ENCODE measurements around the gene XAB2. TPM values are rescaled to one million over a fixed set of nuclear protein-coding genes. Genes with fewer than 3 reads are reported as not detected.

Gene XAB2
- total and polyA plus RNA-seq, 8 donors: 16.8 to 71.5 (median 23.8) TPM

DNA sequence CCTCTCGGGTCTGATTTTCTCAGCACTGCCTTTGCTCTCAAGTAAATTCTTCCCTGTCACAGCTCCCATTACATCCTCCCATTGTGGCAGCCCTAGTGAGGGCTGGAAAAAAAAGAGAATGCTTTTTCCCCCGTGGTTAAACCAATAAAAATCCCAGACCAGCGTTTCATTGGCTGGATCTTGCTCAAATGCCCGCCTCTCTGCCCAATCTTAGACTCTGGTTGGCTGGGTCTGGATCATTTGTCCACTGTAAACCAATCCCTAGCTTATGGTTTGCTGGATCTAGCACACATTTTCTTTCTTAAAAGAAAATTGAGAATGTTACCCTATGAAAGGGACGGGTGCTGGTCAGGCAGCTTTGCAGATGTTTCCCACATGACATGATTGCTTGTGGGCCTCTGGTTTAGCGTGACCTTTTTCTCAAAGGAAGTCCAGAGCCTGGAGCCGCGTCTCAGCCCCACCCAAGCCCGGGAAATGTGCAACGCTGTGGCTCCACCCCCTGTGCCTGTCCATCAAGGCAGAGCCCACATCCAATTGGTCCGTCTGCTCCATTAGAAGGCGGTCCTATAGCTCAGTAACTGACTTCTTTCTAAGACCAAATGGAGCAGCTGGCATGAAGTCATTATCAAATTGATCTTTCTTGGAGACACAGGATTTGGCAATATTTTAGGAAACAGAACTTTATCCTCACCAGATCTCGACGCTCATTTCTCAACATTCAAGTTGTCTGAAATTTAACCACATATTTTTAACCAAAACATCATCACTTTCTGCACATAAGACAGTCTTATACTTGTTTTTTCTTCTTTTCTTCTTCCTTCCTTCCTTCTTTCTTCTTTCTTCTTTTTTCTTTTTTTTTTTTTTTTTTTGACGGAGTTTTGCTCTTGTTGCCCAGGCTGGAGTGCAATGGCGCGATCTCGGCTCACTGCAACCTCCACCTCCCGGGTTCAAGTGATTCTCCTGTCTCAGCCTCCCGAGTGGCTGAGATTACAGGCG is 45.0 kb upstream of the XAB2 start:
- H3K4me1 ChIP-seq: no peaks in the 10 kb centered on the region
- 50 to 51% methylated on average over 20 to 21 of the region's 21 CpGs for WGBS, 2 donors
- H3K4me3 ChIP-seq: no peak overlapping the region
- H3K27ac ChIP-seq: no peak overlapping the region
- H3K36me3 ChIP-seq: no peaks in the 10 kb centered on the region
- peak; percentile 57 to 89 (median 83) for ATAC-seq
- DNase-seq: peak in 3 of 6 donors; percentile 30 to 46 (median 45)
- FAIRE-seq: no peak
- no peaks in the 10 kb centered on the region for H3K9me3 ChIP-seq
- H3K27me3 ChIP-seq: peaks cover 0 to 6% (median 0%) of the 10 kb centered on the region in 4 donors
- TF ChIP-seq, protein P1, sequence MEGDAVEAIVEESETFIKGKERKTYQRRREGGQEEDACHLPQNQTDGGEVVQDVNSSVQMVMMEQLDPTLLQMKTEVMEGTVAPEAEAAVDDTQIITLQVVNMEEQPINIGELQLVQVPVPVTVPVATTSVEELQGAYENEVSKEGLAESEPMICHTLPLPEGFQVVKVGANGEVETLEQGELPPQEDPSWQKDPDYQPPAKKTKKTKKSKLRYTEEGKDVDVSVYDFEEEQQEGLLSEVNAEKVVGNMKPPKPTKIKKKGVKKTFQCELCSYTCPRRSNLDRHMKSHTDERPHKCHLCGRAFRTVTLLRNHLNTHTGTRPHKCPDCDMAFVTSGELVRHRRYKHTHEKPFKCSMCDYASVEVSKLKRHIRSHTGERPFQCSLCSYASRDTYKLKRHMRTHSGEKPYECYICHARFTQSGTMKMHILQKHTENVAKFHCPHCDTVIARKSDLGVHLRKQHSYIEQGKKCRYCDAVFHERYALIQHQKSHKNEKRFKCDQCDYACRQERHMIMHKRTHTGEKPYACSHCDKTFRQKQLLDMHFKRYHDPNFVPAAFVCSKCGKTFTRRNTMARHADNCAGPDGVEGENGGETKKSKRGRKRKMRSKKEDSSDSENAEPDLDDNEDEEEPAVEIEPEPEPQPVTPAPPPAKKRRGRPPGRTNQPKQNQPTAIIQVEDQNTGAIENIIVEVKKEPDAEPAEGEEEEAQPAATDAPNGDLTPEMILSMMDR (IDR thresholded peaks at IDR 0.05): no peak
- intact Hi-C loops (cut with DNase I): loop anchor here in 1 of 3 donors (5.0 to 10.0 kb wide), 3 partner anchors 107 to 310 kb away; no protein-coding TSS in a partner anchor

DNA sequence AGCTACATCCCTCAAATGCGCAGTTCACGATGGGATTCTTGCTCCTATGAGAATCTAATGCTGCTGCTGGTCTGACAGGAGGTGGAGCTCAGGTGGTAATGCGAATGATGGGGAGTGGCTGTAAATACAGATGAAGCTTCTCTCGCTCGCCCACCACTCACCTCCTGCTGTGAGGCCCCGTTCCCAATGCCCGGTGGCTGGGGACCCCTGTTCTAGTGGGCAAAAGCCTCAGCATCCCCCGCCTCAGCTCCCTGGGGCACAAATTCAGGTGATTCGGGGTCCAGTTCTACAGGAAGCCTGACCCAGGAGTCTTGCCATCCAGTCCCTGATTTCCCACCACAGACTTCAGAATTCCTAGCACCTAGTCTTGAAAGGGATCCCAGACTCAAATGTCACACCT is 43.2 kb upstream of the XAB2 start:
- no peak overlapping the region for H3K4me3 ChIP-seq
- H3K9me3 ChIP-seq: no peaks in the 10 kb centered on the region
- peaks cover 0 to 6% (median 0%) of the 10 kb centered on the region in 4 donors for H3K27me3 ChIP-seq
- DNase-seq: no peak
- no peaks in the 10 kb centered on the region for H3K4me1 ChIP-seq
- intact Hi-C loops (cut with DNase I): loop anchor here in 1 of 3 donors (10.0 kb wide), 2 partner anchors 132 to 308 kb away; no protein-coding TSS in a partner anchor
- 21% methylated on average over 9 of the region's 9 CpGs for WGBS, 2 donors
- no peak for FAIRE-seq
- H3K36me3 ChIP-seq: no peaks in the 10 kb centered on the region
- no peak for ATAC-seq
- TF ChIP-seq, protein P1 (IDR thresholded peaks at IDR 0.05): no peak
- H3K27ac ChIP-seq: no peak overlapping the region

DNA sequence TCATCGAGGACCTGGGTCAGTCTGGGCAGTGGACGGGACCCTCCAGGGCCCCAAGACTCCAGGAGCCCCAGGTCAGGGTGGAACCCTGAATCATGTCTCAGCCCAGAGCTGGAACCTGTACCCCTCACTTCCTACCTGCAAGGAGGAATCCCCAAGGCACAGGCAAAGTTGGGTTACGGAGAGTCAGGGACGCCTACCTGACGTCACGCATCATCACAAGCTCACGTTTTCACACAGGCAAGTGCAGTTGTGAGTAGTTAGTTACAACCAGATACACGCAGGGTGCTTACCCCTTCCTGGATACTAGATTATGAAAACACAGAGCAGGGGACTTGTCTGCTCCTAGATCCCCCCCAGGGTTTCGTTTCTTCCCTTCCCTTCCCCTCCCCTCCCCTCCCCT is 41.4 kb upstream of the XAB2 start:
- DNase-seq (no peak), ATAC-seq (no peak), FAIRE-seq (no peak)
- intact Hi-C loops (cut with DNase I): loop anchor here in 1 of 3 donors (10.0 kb wide), 2 partner anchors 134 to 306 kb away; no protein-coding TSS in a partner anchor
- Histone ChIP-seq H3K4me1 (no peaks in the 10 kb centered on the region), H3K4me3 (no peak overlapping the region), H3K36me3 (no peaks in the 10 kb centered on the region), H3K27me3 (peaks cover 0 to 6% (median 0%) of the 10 kb centered on the region in 4 donors), H3K27ac (no peak overlapping the region), H3K9me3 (no peaks in the 10 kb centered on the region)
- WGBS, 2 donors: 21 to 22% methylated on average over 9 of the region's 9 CpGs
- TF ChIP-seq, protein P1 (IDR thresholded peaks at IDR 0.05): no peak

DNA sequence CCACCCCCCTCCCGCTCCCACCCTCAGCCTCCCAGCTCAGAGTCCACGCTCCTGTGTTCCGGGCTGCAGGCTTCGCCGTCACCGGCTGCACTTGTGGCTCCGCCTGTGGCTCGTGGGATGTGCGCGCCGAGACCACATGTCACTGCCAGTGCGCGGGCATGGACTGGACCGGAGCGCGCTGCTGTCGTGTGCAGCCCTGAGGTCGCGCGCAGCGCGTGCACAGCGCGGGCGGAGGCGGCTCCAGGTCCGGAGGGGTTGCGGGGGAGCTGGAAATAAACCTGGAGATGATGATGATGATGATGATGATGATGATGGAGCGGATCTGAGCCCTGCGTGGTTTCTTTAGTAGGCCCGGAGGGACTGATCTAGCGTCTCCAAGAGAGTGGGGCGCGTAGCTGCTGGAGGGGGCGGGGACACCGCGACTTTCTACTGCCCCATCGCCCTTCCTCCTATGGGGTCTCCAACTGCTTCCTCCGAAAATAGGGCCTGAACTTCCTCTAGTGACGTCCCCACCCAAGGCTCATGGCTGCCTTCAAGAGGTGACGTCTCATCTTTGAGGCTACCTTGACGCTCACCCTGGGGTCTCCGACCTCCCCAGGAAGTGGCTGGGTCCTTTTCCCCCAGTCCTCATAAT is 40.9 kb upstream of the XAB2 start:
- Histone ChIP-seq H3K9me3 (no peaks in the 10 kb centered on the region), H3K4me1 (no peaks in the 10 kb centered on the region), H3K4me3 (no peak overlapping the region), H3K27ac (no peak overlapping the region), H3K27me3 (peaks cover 0 to 6% (median 0%) of the 10 kb centered on the region in 4 donors), H3K36me3 (no peaks in the 10 kb centered on the region)
- WGBS, 2 donors: 2% methylated on average over 38 to 43 of the region's 43 CpGs
- ATAC-seq (peak in 1 of 4 donors; percentile 39), DNase-seq (no peak), FAIRE-seq (no peak)
- TF ChIP-seq, protein P1 (IDR thresholded peaks at IDR 0.05): no peak
- intact Hi-C loops (cut with DNase I): loop anchor here in 1 of 3 donors (10.0 kb wide), 2 partner anchors 135 to 305 kb away; no protein-coding TSS in a partner anchor
